Tibial nerve (tissue), 3 donors: Measurements from ENCODE around the gene FCN3.

Source experiments
- CTCF ChIP-seq, 5 experiments: fragments of 200-600 bp in 3 of 5; fragments of 450-650 bp in 2 of 5; sonication (generic) in 3 of 5; IDR thresholded peaks; one replicate each; pipeline ENCODE4 v1.5.1; 2016 to 2019; ENCODE audit warnings: antibody characterized with exemption in 5 of 5, mild to moderate bottlenecking in 3 of 5, moderate library complexity in 2 of 5
- POLR2A ChIP-seq, 2 donors: fragments of 450-650 bp; IDR thresholded peaks; one replicate each; pipeline ENCODE4 v1.6.1; 2017; ENCODE audit warnings: antibody characterized with exemption in 2 of 2, mild to moderate bottlenecking in 2 of 2, moderate library complexity in 2 of 2

DNA sequence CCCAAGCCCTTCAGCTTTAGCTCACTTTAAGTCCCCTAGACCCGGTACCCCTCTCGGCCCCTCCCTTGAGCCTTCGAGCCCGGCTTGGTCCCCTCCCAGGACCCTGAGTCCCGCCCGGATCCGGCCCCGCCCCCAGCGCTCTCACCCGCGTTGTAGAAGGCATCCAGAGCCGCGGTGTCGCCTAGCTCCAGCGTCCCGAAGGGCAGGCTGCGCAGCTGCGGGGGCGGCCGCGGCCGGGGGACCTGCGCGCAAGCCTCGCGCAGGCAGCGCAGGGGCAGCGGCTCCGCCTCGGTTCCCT lies 8.6 kb downstream of the FCN3 start:
- TF ChIP-seq CTCF (IDR thresholded peaks at IDR 0.05), result no peak
- peak in 1 of 2 donors; percentile 35 for TF ChIP-seq POLR2A (IDR thresholded peaks at IDR 0.05)
